ENCODE data around the gene TRIO.

TRIO gene

DNA sequence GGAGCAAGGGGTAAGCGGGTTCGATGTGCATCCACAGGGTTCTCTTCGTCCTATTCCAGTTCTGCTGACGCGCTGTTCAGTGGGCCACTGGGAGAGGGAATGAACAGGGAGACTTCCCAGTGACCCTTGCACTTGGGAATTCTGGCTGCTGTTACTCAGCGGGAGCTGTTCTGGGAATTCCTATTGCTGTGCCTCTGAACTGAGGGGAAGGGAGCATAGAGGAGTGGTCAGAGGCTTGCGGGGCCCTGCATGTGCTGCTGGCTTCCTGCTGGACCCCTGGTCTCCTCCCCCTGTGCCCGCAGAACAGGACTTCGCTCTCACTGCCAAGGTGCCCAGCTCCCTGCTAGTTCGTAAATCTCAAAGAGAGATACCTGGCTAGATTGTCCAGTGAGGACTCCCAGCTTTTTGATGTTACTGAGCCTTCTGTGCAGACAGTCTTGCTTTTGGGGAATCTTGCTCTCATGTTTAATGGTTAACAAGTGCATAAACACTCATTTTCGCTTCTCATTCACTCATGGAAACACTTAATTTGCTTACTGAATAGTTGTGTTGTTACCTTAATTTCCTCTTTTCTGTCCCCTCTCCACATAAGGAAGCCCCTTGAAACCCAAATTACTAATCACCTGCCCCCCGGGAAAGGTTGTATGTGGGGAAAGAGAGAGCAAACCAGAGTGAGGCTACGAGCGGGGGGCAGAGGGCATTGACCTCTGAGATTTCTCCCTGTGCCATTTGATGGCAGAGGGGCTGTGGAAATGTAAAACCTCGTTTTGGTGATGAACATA, 5.9 kb downstream of the TRIO start:
- DNase-seq = no peak

GRCh38 chr5:14149672-14150274, 6.6 kb downstream of the TRIO start:
- DNase-seq = no peak

GRCh38 chr5:14151416-14151815, 8.3 kb downstream of the TRIO start:
- DNase-seq = no peak

GRCh38 chr5:14153071-14153864, 10.1 kb downstream of the TRIO start:
- no peak for DNase-seq

- peak; percentile 8 for DNase-seq
These were observed 11.0 kb downstream of the TRIO start for GRCh38 chr5:14153932-14154731.

DNA sequence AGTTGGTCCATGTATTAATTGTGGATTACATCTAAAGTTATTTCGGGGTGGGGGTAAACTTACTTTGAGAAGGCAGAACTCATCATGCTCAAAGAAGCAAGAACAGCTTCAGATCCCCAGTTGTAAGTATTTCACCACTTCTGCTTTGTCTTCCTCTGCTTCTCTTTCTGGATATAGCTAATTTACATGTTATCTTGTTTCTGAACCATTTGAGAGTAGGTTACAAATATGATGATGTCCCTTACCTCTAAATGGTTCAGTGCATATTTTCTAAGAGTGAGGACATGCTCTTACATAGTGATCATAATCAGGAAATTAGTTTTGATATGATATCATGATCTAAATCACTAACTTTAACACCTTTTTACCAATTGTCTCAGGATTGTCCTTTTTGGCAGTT, 11.9 kb downstream of the TRIO start:
- DNase-seq = peak; percentile 52

DNA sequence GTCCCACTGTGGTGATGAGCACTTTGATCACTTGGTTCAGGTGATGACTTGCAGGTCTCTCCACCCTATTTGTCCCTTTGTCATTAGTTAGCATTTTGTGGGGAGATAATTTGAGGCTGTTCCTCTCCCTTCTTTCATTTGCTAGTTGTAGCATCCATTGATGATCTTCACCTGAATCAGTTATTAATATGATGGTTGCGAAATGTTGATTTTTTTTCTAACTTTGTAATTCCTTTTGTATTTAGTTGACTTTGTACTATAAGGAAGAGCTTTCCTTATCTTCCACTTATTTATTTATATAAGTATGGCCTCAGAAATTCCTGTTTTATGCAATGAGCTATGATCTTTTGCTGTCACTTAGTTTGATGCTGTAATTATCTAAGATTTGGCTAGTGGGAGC, 12.6 kb downstream of the TRIO start:
- DNase-seq = peak; percentile 14

GRCh38 chr5:14156290-14156649, 13.1 kb downstream of the TRIO start:
- no peak for DNase-seq

- DNase-seq = peak; percentile 66
These were observed 13.7 kb downstream of the TRIO start for GRCh38 chr5:14156650-14157492.

- DNase-seq = no peak
These were observed 14.3 kb downstream of the TRIO start for GRCh38 chr5:14157493-14157782.

DNA sequence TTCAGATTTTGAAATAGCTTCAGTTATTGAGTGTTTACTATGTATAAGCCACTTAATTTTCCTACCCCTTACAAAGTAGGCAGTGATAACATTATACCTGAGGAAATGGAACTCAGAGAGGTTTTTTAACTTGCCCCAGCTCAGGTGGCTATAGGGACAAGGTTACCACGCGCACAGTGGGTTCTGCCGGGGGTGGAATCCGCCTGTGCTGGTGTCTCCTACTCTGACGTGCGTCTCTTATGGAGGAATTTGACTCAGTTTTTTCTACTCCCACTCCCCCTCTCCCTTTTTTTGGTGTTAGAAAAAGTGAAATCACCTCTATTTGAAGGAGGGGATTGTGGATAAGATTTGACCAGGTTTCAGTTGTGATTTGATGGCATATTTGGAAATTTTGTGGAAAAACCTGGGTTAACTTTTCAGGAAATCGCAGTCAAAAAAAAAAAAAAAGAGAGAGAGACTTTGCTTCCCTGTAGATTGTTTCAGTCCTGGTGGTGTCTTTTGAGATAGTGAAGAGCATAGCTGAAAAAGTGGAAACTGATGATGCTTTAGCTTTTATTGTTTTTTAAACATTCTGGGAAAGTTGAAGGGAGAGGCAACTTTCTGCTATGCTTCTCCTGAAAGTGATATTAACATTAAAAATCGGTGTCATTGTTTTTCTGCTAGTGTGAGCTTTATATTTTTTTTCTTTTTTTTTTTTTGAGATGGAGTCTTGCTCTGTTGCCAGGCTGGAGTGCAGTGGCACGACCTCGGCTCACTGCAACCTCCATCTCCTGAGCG, 15.9 kb downstream of the TRIO start:
- no peak for DNase-seq

GRCh38 chr5:14161825-14162556, 18.8 kb downstream of the TRIO start:
- DNase-seq = no peak

DNA sequence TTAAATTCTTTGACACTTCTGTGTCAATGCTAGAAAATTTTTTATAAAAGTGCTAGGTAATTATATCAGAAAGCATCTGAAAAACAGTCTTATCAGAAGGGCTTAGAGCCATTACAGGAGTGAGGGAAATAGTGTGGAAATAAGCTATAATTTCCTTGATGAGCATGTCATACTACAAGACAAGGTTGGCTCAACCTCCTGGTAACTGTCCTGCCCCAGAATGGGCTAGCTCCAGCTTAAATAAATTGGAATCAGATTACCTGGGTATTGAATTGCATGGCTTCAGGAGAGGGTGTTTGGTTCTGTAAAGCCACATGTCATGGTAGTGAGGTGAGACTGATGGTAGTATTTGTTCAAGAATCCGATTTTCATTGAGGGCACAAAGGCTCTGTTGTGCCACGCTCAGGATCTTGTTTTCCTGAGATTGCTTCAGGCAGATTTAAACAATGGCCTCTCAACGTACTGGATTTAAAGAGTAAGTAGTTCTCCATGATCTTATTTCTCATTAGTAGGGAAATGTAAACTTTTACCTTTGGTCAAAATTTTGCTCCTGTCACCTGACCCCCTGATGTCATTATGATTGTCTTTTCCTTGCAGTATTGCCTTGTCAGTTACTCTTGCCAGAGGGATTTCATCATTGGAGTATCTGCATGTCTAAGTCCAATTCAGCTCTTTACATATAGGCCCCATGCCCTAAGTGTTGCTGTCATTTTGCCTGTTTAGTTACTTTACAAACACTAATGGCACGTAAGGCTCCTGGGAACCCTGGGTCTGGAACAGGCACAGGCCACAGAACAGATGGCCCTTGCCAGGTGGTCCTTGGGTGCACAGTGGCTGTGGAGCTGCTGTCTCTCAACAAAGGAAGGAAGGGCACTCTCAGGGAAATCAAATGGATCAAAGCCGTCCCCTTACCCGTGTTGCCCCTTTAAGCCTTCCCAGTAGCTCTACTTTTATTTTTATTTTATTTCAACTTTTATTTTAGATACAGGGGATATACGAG, 21.3 kb downstream of the TRIO start:
- DNase-seq = peak; percentile 25

- DNase-seq = no peak
These were observed 22.4 kb downstream of the TRIO start for GRCh38 chr5:14165375-14166106.

DNA sequence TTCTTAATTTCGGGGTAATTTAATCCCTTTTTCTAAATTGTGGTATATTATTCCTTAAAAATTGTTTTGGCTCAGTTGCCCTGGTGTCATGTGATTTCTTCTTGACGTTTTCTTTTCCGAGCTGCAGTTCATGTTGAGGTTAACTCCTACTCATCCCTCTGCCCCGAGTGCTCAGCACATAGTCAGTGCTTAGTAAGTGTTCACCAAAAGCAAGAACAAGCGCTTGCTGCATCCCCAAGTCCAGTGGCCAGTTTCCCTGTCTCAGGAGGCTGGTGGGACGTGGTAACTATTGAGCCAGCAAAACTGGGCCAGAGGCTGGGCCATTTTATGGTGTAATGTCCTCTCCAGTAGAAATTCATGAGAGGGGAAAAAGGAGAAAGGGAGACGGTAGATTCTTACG, 23.3 kb downstream of the TRIO start:
- DNase-seq = peak; percentile 43

DNA sequence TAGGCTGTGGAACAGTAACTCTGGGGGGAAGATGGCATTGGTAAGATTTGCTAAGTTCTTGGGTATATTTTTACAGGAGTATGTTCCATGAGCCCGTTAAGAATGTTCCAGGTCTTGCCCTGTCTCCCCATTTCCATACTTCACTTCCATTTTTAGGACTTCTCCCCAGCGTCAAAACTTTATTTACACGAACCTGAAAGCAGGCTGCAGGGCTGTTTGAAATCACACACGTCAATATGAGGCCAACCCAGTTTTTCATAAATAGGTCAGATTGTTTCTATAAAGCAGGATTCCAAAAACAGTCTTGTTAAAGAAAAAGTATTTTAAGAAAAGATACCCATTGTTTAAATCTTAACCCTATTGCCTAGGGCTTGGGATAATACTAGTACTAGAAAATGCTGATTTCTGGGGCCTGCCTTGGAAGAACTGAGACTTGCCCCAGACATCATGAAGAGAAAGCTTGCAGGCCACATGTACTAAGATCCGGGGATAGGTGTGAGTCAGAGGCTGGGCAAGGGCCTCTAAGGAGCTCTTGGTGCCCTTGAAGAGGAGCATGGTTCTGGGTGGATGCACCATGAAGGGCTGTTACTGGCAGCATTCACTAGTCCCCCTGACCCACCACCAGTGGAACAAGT, 24.2 kb downstream of the TRIO start:
- peak; percentile 46 for DNase-seq

DNA sequence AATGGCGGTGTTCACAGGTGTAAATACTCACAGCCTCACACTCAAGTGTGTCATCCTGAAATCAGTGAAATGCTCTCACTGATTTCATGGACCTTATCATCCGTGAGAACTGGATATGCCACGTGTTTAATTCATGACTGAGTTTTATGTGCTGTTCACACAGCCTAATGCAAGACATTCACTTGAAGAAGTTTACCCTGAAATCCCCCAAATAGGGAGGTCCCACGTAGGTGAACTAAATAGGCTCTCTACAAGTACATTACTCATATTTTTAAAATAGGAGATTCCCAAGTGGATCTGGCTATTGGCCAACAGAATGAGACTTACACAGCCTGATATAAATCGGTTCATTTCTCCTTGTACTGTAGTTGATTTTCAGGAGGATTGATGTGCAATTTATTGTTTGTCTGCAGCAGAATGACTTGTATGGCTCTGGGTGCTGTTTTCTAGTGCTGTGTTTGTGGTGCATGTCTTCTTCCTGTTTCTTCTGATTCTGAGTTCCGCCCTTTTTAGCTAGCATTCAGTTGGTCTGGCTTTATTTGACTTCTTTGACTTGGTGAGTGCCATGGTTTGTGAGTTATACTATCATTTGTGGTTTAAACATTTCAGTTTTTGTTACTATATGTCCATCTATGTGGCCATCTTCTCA, 25.1 kb downstream of the TRIO start:
- DNase-seq = peak; percentile 27

DNA sequence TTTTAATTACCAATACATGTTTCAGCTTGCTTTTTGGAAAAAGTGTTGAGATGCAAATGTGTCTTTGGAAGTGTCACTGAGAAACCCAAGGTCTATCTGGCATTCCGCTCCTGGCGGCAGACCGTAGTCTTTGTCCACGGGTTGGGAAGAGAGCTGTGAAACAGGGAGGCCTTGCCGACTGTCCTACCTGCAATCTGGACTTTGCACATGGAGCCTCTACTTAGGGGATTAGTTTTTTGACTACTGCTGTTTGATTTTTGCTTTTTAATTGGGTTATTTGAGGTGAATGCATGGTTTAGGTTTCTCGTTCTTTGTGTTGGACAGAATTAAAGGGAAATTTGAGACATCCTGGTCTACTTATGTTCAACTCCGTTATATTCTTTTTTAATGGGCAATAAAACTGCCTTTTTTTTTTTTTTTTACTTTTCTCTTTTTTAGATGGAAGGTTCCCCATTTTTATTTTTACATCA, 25.7 kb downstream of the TRIO start:
- DNase-seq = no peak
